H9 (cell line): ENCODE data around the gene HAND1. TPM values are rescaled to one million over a fixed set of nuclear protein-coding genes. Genes with fewer than 3 reads are reported as not detected.

Experiments
- DNase-seq: peaks from one replicate; pipeline ENCODE4 v3.0.0-alpha.2; 2017
- H2AFZ ChIP-seq: one replicate; pipeline ENCODE4 v1.6.1; 2013; ENCODE audit warnings: mild to moderate bottlenecking, low read length, control low read depth, moderate library complexity
- H2AK5ac ChIP-seq: 2 replicates; pipeline ENCODE4 v1.6.1; 2013; ENCODE audit warnings: low read length, control low read depth, mixed read lengths; ENCODE audit not compliant: insufficient read length
- H2BK120ac ChIP-seq: one replicate; pipeline ENCODE4 v1.6.1; 2013; ENCODE audit warnings: low read depth, mild to moderate bottlenecking, low read length, control low read depth, inconsistent platforms; ENCODE audit not compliant: poor library complexity, severe bottlenecking
- H2BK12ac ChIP-seq: 2 replicates; pipeline ENCODE4 v1.6.1; 2013; ENCODE audit warnings: low read length, control low read depth, mixed read lengths, low read depth; ENCODE audit not compliant: insufficient read length
- H2BK15ac ChIP-seq: 2 replicates; pipeline ENCODE4 v1.6.1; 2013; ENCODE audit warnings: low read depth, low read length, control low read depth
- H2BK20ac ChIP-seq: one replicate; pipeline ENCODE4 v1.6.1; 2013; ENCODE audit warnings: low read depth, mild to moderate bottlenecking, low read length, control low read depth, inconsistent platforms; ENCODE audit not compliant: poor library complexity, severe bottlenecking
- H2BK5ac ChIP-seq: 2 replicates; pipeline ENCODE4 v1.6.1; 2013; ENCODE audit warnings: low read length, control low read depth, mixed read lengths; ENCODE audit not compliant: insufficient read length
- H3K14ac ChIP-seq: 2 replicates; pipeline ENCODE4 v1.6.1; 2013; ENCODE audit warnings: low read length, control low read depth; ENCODE audit not compliant: insufficient read depth
- H3K18ac ChIP-seq: 2 replicates; pipeline ENCODE4 v1.6.1; 2013; ENCODE audit warnings: low read depth, mild to moderate bottlenecking, mixed read lengths, low read length, control low read depth; ENCODE audit not compliant: insufficient read length
- H3K23ac ChIP-seq: 2 replicates; pipeline ENCODE4 v1.6.1; 2013; ENCODE audit warnings: low read length, control low read depth, mixed read lengths, low read depth; ENCODE audit not compliant: insufficient read length
- H3K23me2 ChIP-seq: 2 replicates; pipeline ENCODE4 v1.6.1; 2013; ENCODE audit warnings: low read depth, mild to moderate bottlenecking, mixed read lengths, low read length, control low read depth; ENCODE audit not compliant: insufficient read length, poor library complexity, severe bottlenecking
- H3K27ac ChIP-seq: 2 replicates; pipeline ENCODE4 v1.5.1; 2013; ENCODE audit warnings: low read length, control low read depth, mixed read lengths, low read depth; ENCODE audit not compliant: insufficient read length
- H3K27me3 ChIP-seq: 2 replicates; pipeline ENCODE4 v1.6.1; 2013; ENCODE audit warnings: low read length, control low read depth, inconsistent platforms; ENCODE audit not compliant: insufficient read depth
- H3K4ac ChIP-seq: 2 replicates; pipeline ENCODE4 v1.6.1; 2013; ENCODE audit warnings: low read depth, mild to moderate bottlenecking, control low read depth, inconsistent platforms, low read length, moderate library complexity
- H3K4me1 ChIP-seq: 2 replicates; pipeline ENCODE4 v1.6.1; 2013; ENCODE audit warnings: low read length, control low read depth, inconsistent platforms; ENCODE audit not compliant: insufficient read depth
- H3K4me2 ChIP-seq: 2 replicates; pipeline ENCODE4 v1.6.1; 2013; ENCODE audit warnings: low read length, control low read depth, mixed read lengths; ENCODE audit not compliant: insufficient read length, insufficient read depth
- H3K56ac ChIP-seq: 2 replicates; pipeline ENCODE4 v1.6.1; 2013; ENCODE audit warnings: low read depth, mild to moderate bottlenecking, mixed read lengths, low read length, control low read depth; ENCODE audit not compliant: insufficient read length
- H3K79me1 ChIP-seq: 2 replicates; pipeline ENCODE4 v1.6.1; 2013; ENCODE audit warnings: low read depth, mild to moderate bottlenecking, moderate library complexity, low read length, control low read depth, inconsistent platforms; ENCODE audit not compliant: insufficient read depth, poor library complexity, severe bottlenecking
- H3K79me2 ChIP-seq: 2 replicates; pipeline ENCODE4 v1.6.1; 2013; ENCODE audit warnings: low read length, control low read depth, inconsistent platforms; ENCODE audit not compliant: insufficient read depth
- H3K9ac ChIP-seq: 2 replicates; pipeline ENCODE4 v1.6.1; 2013; ENCODE audit warnings: low read length, control low read depth, mixed read lengths; ENCODE audit not compliant: insufficient read length; ENCODE audit errors: extremely low read depth
- H3K9me3 ChIP-seq: one replicate; pipeline ENCODE4 v1.6.1; 2013; ENCODE audit warnings: low read depth, low read length, inconsistent platforms; ENCODE audit not compliant: control insufficient read depth
- H3T11ph ChIP-seq: one replicate; pipeline ENCODE4 v1.6.1; 2013; ENCODE audit warnings: mild to moderate bottlenecking, low read length, control low read depth, inconsistent platforms
- H4K20me1 ChIP-seq: one replicate; pipeline ENCODE4 v1.6.1; 2013; ENCODE audit not compliant: control insufficient read depth, insufficient read length, insufficient read depth
- H4K5ac ChIP-seq: 2 replicates; pipeline ENCODE4 v1.6.1; 2013; ENCODE audit warnings: low read depth, mild to moderate bottlenecking, mixed read lengths, low read length, control low read depth; ENCODE audit not compliant: insufficient read length
- H4K8ac ChIP-seq: replicated peaks from 2 replicates; pipeline ENCODE4 v1.6.1; 2013; ENCODE audit warnings: low read length, control low read depth, mixed read lengths, low read depth; ENCODE audit not compliant: insufficient read length
- H4K91ac ChIP-seq: 2 replicates; pipeline ENCODE4 v1.6.1; 2013; ENCODE audit warnings: low read depth, mild to moderate bottlenecking, moderate library complexity, mixed read lengths, low read length, control low read depth; ENCODE audit not compliant: insufficient read length
- H3K27ac Mint-ChIP-seq, 3 experiments: 2 replicates in 2 of 3; 3 replicates in 1 of 3; pipeline ENCODE4 v1.8.0; 2020 to 2021; ENCODE audit warnings: mixed read lengths in 3 of 3, mild to moderate bottlenecking in 1 of 3, moderate library complexity in 1 of 3
- H3K27me3 Mint-ChIP-seq: 2 replicates; pipeline ENCODE4 v1.8.0; 2021; ENCODE audit warnings: low read depth, mild to moderate bottlenecking, moderate library complexity, mixed read lengths
- H3K36me3 Mint-ChIP-seq, 3 experiments: 2 replicates in 2 of 3; 3 replicates in 1 of 3; pipeline ENCODE4 v1.8.0; 2020 to 2021; ENCODE audit warnings: low read depth in 3 of 3, mixed read lengths in 3 of 3; ENCODE audit not compliant: insufficient read depth in 1 of 3
- H3K4me1 Mint-ChIP-seq, 2 experiments: 2 replicates each; pipeline ENCODE4 v1.8.0; 2020; ENCODE audit warnings: mixed read lengths in 2 of 2
- H3K4me3 Mint-ChIP-seq, 2 experiments: 2 replicates in 1 of 2; 3 replicates in 1 of 2; pipeline ENCODE4 v1.8.0; 2020 to 2021; ENCODE audit warnings: mild to moderate bottlenecking in 2 of 2, mixed read lengths in 2 of 2, moderate library complexity in 1 of 2
- H3K9me3 Mint-ChIP-seq, 2 experiments: 2 replicates in 1 of 2; 3 replicates in 1 of 2; pipeline ENCODE4 v1.8.0; 2020; ENCODE audit warnings: mild to moderate bottlenecking in 2 of 2, mixed read lengths in 2 of 2, moderate library complexity in 1 of 2
- WGBS: extraction: QIAGEN DNeasy Blood & Tissue Kit; methylation state at CpG from one replicate; pipeline ENCODE4 v1.1.7; 2013; ENCODE audit warnings: missing lambda C conversion rate, low lambda C conversion rate, mixed read lengths; ENCODE audit not compliant: insufficient read length; ENCODE audit errors: extremely low coverage; 5-methylcytosine and 5-hydroxymethylcytosine counted together
- total RNA-seq: library from RNA; stranded (reverse); gene quantifications from 2 replicates; pipeline ENCODE4 v1.2.1, GENCODE V29; 2021
- TF ChIP-seq, protein P1 (sequence below): fragments of 200-600 bp; sonication (generic); conservative IDR thresholded peaks from 3 replicates; pipeline ENCODE4 v1.8.0; 2021; ENCODE audit warnings: antibody characterized with exemption, mild to moderate bottlenecking

Gene HAND1
- total RNA-seq, 1 experiment from 2014 or later, result not detected

DNA sequence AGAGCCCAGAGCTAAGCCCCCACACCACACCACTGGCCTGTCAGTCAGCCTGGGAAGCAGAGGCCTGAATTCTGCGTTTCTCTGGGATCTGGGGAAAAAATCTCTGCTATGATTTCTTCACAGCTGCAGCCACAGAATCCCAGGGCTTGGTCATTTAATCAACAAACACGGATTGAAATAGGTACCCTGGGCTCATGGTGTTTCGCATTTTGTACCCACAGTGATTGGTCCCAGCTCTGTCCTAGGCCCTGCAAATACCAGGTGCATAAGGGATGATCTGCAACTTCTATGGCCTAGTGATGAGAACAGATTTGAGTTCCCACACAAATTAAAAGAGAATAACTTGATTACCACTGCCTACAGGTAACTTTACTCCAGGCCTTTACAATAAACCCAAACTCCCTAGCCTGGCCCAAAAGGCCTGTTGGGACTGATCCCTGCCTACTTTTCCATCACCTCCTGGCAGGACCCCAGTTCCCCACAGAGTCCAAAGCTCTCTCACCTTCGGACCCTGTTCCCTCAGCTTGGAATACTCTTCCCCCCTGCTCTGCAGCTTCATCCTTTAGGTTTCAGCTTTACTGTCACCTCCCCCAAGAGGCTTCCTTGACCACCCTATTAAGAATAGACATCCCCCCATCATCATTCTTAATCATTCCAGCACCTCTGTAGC is 46.9 kb downstream of the HAND1 start:
- Histone ChIP-seq H2BK5ac (no peak overlapping the region), H3K4ac (no peak overlapping the region), H3K23ac (no peak overlapping the region), H3K14ac (no peak overlapping the region), H2BK20ac (no peak overlapping the region), H3K79me1 (no peaks in the 10 kb centered on the region), H4K5ac (no peak overlapping the region), H3K9me3 (no peaks in the 10 kb centered on the region), H3K27me3 (no peaks in the 10 kb centered on the region), H4K8ac (no peak overlapping the region), H4K91ac (no peak overlapping the region), H3K79me2 (no peaks in the 10 kb centered on the region), H3K4me2 (no peak overlapping the region), H4K20me1 (no peaks in the 10 kb centered on the region), H2BK120ac (no peak overlapping the region), H3K56ac (no peak overlapping the region), H3K18ac (no peak overlapping the region), H3T11ph (no peak overlapping the region), H2AK5ac (no peak overlapping the region), H2AFZ (no peak overlapping the region), H3K4me1 (no peaks in the 10 kb centered on the region), H3K23me2 (no peaks in the 10 kb centered on the region), H3K9ac (no peak overlapping the region), H2BK12ac (no peak overlapping the region), H3K27ac (no peak overlapping the region), H2BK15ac (no peak overlapping the region)
- peaks cover 6 to 11% (median 10%) of the 10 kb centered on the region in 3 experiments for H3K36me3 Mint-ChIP-seq
- TF ChIP-seq, protein P1, sequence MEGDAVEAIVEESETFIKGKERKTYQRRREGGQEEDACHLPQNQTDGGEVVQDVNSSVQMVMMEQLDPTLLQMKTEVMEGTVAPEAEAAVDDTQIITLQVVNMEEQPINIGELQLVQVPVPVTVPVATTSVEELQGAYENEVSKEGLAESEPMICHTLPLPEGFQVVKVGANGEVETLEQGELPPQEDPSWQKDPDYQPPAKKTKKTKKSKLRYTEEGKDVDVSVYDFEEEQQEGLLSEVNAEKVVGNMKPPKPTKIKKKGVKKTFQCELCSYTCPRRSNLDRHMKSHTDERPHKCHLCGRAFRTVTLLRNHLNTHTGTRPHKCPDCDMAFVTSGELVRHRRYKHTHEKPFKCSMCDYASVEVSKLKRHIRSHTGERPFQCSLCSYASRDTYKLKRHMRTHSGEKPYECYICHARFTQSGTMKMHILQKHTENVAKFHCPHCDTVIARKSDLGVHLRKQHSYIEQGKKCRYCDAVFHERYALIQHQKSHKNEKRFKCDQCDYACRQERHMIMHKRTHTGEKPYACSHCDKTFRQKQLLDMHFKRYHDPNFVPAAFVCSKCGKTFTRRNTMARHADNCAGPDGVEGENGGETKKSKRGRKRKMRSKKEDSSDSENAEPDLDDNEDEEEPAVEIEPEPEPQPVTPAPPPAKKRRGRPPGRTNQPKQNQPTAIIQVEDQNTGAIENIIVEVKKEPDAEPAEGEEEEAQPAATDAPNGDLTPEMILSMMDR, result no peak
- H3K27me3 Mint-ChIP-seq, result no peaks in the 10 kb centered on the region; the same call in 1 of the 2 replicates
- peak overlapping the region in 1 of 3 experiments; percentile 21; a peak in 1 of 7 replicates for H3K27ac Mint-ChIP-seq
- no peak overlapping the region for H3K4me3 Mint-ChIP-seq
- no peaks in the 10 kb centered on the region for H3K4me1 Mint-ChIP-seq
- no peak for DNase-seq
- peaks cover 3 to 9% of the 10 kb centered on the region in 2 experiments; a peak in 4 of 5 replicates for H3K9me3 Mint-ChIP-seq
- WGBS, result no CpG with 5 or more reads among the region's 4 CpGs
